ENCODE measurements around the gene NHERF1.

- TF ChIP-seq EZH2 (IDR thresholded peaks at IDR 0.05; ENCODE audit: borderline replicate concordance, low read depth, low read length, severe bottlenecking), result no peak
- no peak for TF ChIP-seq CTCF (IDR thresholded peaks at IDR 0.05; ENCODE audit: borderline replicate concordance, extremely low read depth, low read length, poor library complexity, severe bottlenecking)
These were observed 12.1 kb downstream of the NHERF1 start for GRCh38 chr17:74760404-74761105.
